RWPE1 (cell line): ENCODE results near the gene C11orf16.

Source experiments
- CTCF ChIA-PET: fragments of 350-600 bp; sonication (Branson Sonifier 250); formaldehyde crosslinking; extraction: SDS; loops from one replicate; lab custom pipeline; 2021; lab: Yijun Ruan, JAX
- POLR2A ChIA-PET: fragments of 400-600 bp; formaldehyde crosslinking; extraction: SDS; loops from one replicate; lab custom pipeline; 2020; ENCODE audit warnings: antibody characterized with exemption; ENCODE audit not compliant: low non-redundant PET; lab: Yijun Ruan, JAX
- DNase-seq: peaks from one replicate; pipeline ENCODE4 v3.0.0; 2012; ENCODE audit warnings: low spot score
- H3K27ac ChIP-seq: fragments of 450-650 bp; 2 replicates; pipeline ENCODE4 v1.5.1; 2017
- TF ChIP-seq, protein P1 (sequence below): fragments of 450-650 bp; conservative IDR thresholded peaks from 2 replicates; pipeline ENCODE4 v1.5.1; 2017; ENCODE audit warnings: low read depth, mild to moderate bottlenecking

The C11orf16 gene

DNA sequence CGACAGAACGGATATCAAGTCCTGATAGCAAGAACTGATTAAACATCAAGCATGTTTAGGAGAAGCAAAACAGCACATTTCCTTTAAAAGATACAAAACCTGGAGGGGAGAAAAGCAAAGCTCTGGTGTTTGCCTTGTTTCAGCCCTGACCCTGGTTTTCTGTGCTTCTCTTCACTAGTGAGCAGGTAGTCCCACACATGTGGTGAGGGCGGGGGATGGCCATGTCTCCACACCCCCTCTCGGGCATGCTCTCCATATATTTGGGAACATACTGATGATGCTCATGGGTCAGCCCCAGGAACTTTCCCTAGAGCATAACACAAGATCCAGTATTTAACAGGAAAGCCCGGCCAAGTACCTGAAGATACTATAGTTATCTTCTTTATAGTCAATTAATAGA is 10.1 kb downstream of the C11orf16 start:
- CTCF ChIA-PET: no interaction called here
- H3K27ac ChIP-seq: no peak overlapping the region
- POLR2A ChIA-PET: interaction anchor here (0.6 kb wide), 1 partner anchor 41 kb away, joined by 3 read pairs; no protein-coding TSS in a partner anchor
- TF ChIP-seq, protein P1, sequence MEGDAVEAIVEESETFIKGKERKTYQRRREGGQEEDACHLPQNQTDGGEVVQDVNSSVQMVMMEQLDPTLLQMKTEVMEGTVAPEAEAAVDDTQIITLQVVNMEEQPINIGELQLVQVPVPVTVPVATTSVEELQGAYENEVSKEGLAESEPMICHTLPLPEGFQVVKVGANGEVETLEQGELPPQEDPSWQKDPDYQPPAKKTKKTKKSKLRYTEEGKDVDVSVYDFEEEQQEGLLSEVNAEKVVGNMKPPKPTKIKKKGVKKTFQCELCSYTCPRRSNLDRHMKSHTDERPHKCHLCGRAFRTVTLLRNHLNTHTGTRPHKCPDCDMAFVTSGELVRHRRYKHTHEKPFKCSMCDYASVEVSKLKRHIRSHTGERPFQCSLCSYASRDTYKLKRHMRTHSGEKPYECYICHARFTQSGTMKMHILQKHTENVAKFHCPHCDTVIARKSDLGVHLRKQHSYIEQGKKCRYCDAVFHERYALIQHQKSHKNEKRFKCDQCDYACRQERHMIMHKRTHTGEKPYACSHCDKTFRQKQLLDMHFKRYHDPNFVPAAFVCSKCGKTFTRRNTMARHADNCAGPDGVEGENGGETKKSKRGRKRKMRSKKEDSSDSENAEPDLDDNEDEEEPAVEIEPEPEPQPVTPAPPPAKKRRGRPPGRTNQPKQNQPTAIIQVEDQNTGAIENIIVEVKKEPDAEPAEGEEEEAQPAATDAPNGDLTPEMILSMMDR: no peak
- no peak for DNase-seq

DNA sequence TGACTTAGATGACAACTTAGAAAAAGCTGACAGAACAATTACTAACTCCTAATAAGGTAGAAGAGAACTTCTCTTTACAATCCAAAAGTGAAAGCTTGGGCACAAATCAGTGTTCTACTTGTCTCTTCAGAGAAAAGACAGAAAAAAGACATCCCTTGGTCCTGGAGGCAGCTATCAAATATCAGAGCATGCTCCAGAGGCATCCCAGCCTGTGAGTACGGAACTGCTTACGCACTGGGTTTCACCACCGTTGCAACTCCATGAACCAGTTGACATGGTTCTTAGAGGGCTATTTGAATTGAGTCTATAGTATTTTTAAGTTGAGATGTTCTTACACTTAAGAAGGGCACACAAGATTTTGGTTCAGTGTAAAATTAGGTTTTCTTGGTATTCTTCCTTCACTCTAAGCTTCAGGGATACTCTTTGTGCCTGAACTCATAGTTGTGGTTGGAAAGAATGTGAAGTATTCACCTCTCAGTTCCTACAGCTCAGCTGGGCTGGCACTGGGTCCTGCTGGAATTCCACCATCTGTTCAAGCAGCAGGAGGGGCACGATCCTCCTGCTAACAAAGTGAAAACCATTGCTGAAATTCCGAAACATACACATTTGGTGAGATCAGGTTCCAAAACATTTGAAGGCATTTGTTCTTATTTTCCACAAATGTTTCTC is 15.5 kb downstream of the C11orf16 start:
- DNase-seq: peak; percentile 69
- peak overlapping the region; percentile 80; the same call in 1 of the 2 replicates for H3K27ac ChIP-seq
- TF ChIP-seq, protein P1: no peak
- CTCF ChIA-PET: interaction anchor here (0.6 to 1.1 kb wide), 2 partner anchors 26 to 42 kb away, joined by 3 to 4 read pairs; no protein-coding TSS in a partner anchor
- POLR2A ChIA-PET: no interaction called here

DNA sequence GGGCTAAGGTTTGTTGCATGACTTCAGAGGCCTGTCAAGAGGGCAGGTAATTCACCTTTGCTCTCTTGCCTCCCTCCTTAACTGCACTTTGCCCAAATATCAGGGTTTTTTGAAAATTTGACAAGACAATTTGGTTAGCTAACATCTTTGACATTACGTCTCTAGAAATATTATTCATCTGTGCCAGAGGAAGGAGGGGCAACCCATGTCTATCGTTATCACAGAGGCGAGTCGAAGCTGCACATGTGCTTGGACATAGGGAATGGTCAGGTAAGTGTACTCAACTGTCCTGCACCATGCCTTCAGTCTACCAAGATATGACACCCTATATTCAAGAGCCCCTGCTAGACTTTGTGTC is 18.1 kb downstream of the C11orf16 start:
- no peak overlapping the region for H3K27ac ChIP-seq
- ChIA-PET CTCF (interaction anchor here (0.6 to 1.9 kb wide), 9 partner anchors 9 to 637 kb away, joined by 3 to 10 read pairs (median 3); no protein-coding TSS in a partner anchor), POLR2A (no interaction called here)
- DNase-seq: no peak
- TF ChIP-seq, protein P1: no peak; the same call in none of the 2 replicates

DNA sequence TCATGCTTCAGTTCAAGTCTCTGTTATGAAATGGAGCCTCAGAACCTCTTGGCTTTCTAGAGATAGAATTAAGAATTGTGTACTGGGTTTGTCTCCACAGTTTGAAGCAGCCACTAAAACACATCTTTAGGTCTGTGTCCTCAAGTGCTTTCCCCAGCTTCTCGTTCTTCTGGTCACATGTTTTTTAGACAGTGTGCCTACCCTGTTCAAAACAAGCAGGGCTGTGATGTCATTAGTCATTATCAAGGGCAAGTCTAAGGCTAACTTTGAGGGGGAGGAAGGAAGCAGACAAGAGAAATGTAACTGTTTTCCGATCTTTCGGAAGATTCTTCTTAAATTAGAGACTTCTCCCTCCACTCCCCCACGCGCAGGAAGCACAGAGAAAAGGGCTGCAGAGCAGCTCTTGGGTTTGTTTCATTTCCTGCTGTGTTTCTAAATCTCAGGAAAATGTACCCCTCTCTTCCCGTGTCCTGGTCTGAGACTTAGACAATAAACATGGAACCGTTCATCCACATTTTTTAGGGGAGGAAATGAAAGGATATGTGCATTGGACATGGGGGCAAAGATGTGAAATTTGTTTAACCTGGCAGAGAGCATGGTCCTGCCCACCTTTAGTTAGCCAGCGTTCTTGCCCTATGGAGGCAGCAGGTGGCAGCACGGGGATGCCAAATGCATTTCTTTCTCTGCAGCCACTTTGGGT is 18.6 kb downstream of the C11orf16 start:
- TF ChIP-seq, protein P1: peak; percentile 86
- no peak overlapping the region for H3K27ac ChIP-seq
- ChIA-PET CTCF (interaction anchor here (0.6 to 1.9 kb wide), 13 partner anchors 9 to 684 kb away, joined by 3 to 10 read pairs (median 3); no protein-coding TSS in a partner anchor), POLR2A (no interaction called here)
- peak; percentile 42 for DNase-seq

DNA sequence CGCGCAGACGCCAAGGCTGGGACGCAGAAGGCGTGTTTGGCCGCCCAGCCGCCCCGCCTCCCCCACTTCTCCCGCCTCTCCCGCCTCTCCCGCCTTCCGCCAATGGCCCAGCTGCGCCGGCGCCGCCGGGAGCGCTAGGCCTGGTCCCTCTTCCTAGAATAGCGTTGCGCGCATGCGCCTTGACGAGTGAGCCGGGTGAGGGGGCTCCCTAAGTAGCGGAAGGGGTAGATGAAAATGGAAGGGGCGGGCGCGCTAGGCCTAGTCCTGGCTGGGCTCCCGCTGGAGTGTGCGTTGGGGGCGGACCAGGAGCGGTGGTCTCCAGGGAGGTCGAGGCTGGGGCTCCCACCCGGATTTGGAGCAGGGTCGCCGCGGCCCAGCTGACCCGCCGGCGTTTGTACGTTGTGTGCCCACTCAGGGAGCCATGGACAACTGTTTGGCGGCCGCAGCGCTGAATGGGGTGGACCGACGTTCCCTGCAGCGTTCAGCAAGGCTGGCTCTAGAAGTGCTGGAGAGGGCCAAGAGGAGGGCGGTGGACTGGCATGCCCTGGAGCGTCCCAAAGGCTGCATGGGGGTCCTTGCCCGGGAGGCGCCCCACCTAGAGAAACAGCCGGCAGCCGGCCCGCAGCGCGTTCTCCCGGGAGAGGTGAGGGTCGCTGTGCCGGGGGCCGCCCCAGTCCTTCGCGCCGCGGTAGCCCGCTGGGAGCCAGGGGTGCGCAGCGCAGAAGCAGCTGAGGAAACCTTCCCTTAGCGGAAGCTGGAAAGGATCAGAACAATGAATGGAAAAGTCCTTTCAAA is 21.5 kb downstream of the C11orf16 start, which contains the start of gene AKIP1:
Gene AKIP1 (plus strand): TSS at position 161 of the 795 bp plus-strand sequence. CDS start 261 bp downstream, at position 422.
- CTCF ChIA-PET: interaction anchor here (0.7 to 1.0 kb wide), 5 partner anchors 48 to 628 kb away, joined by 3 to 4 read pairs (median 3); no protein-coding TSS in a partner anchor
- H3K27ac ChIP-seq: peak within 1 kb of the TSS; percentile 88
- POLR2A ChIA-PET: interaction anchor here (0.6 kb wide), 1 partner anchor 53 kb away, joined by 3 read pairs; no protein-coding TSS in a partner anchor
- TF ChIP-seq, protein P1: no peak
- DNase-seq: peak; percentile 90

DNA sequence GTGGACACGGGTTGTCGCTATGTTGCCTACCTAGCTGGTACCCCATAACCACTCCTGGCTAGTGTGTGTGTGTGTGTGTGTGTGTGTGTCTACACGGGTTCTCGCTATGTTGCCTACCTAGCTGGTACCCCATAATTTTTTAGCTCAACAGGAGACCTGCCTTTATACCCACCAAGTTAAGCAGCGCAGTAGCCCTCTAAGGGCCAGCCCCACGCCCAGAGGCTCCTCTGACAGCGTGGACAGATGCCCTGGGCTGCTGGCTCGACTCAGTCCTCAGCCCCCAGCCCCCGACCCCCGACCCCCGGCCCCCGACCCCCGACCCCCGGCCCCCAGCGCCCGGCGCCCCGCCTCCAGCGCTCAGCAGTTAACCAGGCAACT is 22.1 kb downstream of the C11orf16 start:
- ChIA-PET CTCF (no interaction called here), POLR2A (no interaction called here)

More for the DNA sequence above, 22.1 kb downstream of the C11orf16 start:
- TF ChIP-seq, protein P1: no peak
- no peak for DNase-seq
- H3K27ac ChIP-seq: peak overlapping the region; percentile 88
